Stimulated activated CD8-positive, alpha-beta memory T cell treated with anti-CD3 and anti-CD28 coated beads, Interleukin-15, amount 100 ng/mL, for 4 hours (primary cell): ENCODE measurements around the gene GBF1.
A peak's percentile ranks its signal among the peaks of the same experiment; 100 is the strongest.

Experiments
- DNase-seq, 2 donors: peaks; one replicate each; pipeline ENCODE4 v3.0.0-alpha.2; 2020; ENCODE audit warnings: low read depth in 2 of 2

GBF1 gene

GRCh38 chr10:102344067-102344466 lies 98.7 kb downstream of the GBF1 start:
- DNase-seq, result no peak

GRCh38 chr10:102347236-102347828 lies 102.0 kb downstream of the GBF1 start:
- DNase-seq, result no peak

- DNase-seq, result peak; percentile 31 to 37
Observed at GRCh38 chr10:102352066-102352715, 106.9 kb downstream of the GBF1 start.

GRCh38 chr10:102354451-102354850 lies 109.1 kb downstream of the GBF1 start:
- DNase-seq, result no peak

GRCh38 chr10:102358712-102359382 lies 113.5 kb downstream of the GBF1 start:
- no peak for DNase-seq

- no peak for DNase-seq
Observed at GRCh38 chr10:102367441-102367840, 122.1 kb downstream of the GBF1 start.

- no peak for DNase-seq
Observed at GRCh38 chr10:102368077-102368476, 122.7 kb downstream of the GBF1 start.

GRCh38 chr10:102371295-102371694 lies 126.0 kb downstream of the GBF1 start:
- no peak for DNase-seq

GRCh38 chr10:102375250-102375649 lies 129.9 kb downstream of the GBF1 start:
- DNase-seq, result no peak

GRCh38 chr10:102375867-102376266 lies 130.5 kb downstream of the GBF1 start:
- DNase-seq, result no peak

GRCh38 chr10:102376901-102377300 lies 131.6 kb downstream of the GBF1 start:
- no peak for DNase-seq

GRCh38 chr10:102379383-102379782 lies 134.1 kb downstream of the GBF1 start:
- DNase-seq, result no peak

GRCh38 chr10:102381983-102382382 lies 136.7 kb downstream of the GBF1 start:
- no peak for DNase-seq

- no peak for DNase-seq
Observed at GRCh38 chr10:102382871-102383270, 137.5 kb downstream of the GBF1 start.

- DNase-seq, result no peak
Observed at GRCh38 chr10:102384053-102384452, 138.7 kb downstream of the GBF1 start.

- DNase-seq, result no peak
Observed at GRCh38 chr10:102384606-102385429, 139.5 kb downstream of the GBF1 start.

- DNase-seq, result no peak
Observed at GRCh38 chr10:102389894-102390293, 144.6 kb downstream of the GBF1 start.

- DNase-seq, result no peak
Observed at GRCh38 chr10:102392306-102392705, 147.0 kb downstream of the GBF1 start.

- no peak for DNase-seq
Observed at GRCh38 chr10:102393411-102394078, 148.2 kb downstream of the GBF1 start.

- peak; percentile 97 to 98 for DNase-seq
Observed at GRCh38 chr10:102394079-102394800, 148.9 kb downstream of the GBF1 start.

GRCh38 chr10:102394801-102395399 lies 149.6 kb downstream of the GBF1 start:
- DNase-seq, result peak in 1 of 2 donors; percentile 37
